ENCODE data around the gene HECA. TPM values are rescaled to one million over a fixed set of nuclear protein-coding genes. Genes with fewer than 3 reads are reported as not detected.

The HECA gene
- total and polyA plus RNA-seq, 10 of the 15 experiments (the other 5 are each of a cell fraction or from before 2014, with no cell fraction given) = 0.52 to 7.2 (median 2.7) TPM

DNA sequence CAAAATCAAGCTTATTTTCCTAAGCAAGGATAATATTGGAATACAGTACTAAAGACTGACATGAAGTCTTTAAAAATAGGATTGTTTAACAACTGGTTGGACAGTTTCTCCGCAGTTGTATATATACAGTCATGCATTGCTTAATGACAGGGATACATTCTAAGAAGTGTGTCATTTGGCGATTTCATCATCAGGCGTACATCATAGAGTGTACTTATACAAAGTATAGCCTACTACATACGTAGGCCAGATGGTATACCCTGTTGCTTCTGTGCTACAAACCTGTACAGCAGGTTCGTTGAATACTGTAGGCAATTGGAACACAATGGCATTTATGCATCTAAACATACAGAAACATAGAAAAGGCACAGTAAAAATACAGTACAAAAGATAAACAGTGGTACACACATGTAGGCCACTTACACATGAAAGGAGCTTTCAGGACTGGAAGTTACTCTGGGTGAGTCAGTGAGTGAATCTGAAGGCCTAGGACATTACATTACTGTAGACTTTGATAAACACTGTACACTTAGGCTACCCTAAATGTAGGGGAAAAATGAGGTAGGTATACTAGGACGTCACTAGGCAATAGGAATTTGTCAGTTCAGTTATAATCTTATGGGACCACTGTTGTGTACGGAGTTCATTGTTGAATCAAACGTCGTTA is 20.1 kb downstream of the HECA start:
- ATAC-seq (no peak), FAIRE-seq (no peak), DNase-seq (ENCODE audit: low read depth, low spot score) (no peak)
- H3K4me1 ChIP-seq (ENCODE audit: control insufficient read depth, insufficient read depth, low read length) = no peaks in the 10 kb centered on the region
- H3K9ac ChIP-seq (ENCODE audit: control insufficient read depth, insufficient read depth, low read length) = no peak overlapping the region
- no peak overlapping the region for H3K27ac ChIP-seq (ENCODE audit: control insufficient read depth, insufficient read depth)
- in situ Hi-C loops (cut with MboI) (no loop called here), intact Hi-C loops (cut with micrococcal nuclease; ENCODE audit: unreplicated experiment) (no loop called here)
- H4K20me1 ChIP-seq (ENCODE audit: control insufficient read depth, insufficient read depth) = no peaks in the 10 kb centered on the region
- no peak for TF ChIP-seq ETV6 (conservative IDR thresholded peaks at IDR 0.05 in 1 of 2, IDR thresholded peaks at IDR 0.05 in 1 of 2; ENCODE audit: borderline replicate concordance in 1 of 2, low read depth in 1 of 2)
- TF ChIP-seq, protein P1, sequence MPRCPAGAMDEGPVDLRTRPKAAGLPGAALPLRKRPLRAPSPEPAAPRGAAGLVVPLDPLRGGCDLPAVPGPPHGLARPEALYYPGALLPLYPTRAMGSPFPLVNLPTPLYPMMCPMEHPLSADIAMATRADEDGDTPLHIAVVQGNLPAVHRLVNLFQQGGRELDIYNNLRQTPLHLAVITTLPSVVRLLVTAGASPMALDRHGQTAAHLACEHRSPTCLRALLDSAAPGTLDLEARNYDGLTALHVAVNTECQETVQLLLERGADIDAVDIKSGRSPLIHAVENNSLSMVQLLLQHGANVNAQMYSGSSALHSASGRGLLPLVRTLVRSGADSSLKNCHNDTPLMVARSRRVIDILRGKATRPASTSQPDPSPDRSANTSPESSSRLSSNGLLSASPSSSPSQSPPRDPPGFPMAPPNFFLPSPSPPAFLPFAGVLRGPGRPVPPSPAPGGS (IDR thresholded peaks at IDR 0.05; ENCODE audit: borderline replicate concordance, insufficient read depth, low read depth, low read length, poor library complexity, severe bottlenecking) = no peak
- no peak for TF ChIP-seq SREBF2 (IDR thresholded peaks at IDR 0.05; ENCODE audit: low read length)
- TF ChIP-seq CBX5 (IDR thresholded peaks at IDR 0.05; ENCODE audit: low read depth) = no peak
- TF ChIP-seq CBFB (IDR thresholded peaks at IDR 0.05; ENCODE audit: low read depth) = no peak
- TF ChIP-seq CHD1 (IDR thresholded peaks at IDR 0.05; ENCODE audit: low read depth, low read length) = no peak
- TF ChIP-seq SRF (IDR thresholded peaks at IDR 0.05; ENCODE audit: low read depth in 2 of 2, low read length in 2 of 2) = no peak
- no peak for TF ChIP-seq RBBP5 (conservative IDR thresholded peaks at IDR 0.05)
- TF ChIP-seq SMAD5 (IDR thresholded peaks at IDR 0.05; ENCODE audit: low read depth) = no peak
- TF ChIP-seq ASH2L (IDR thresholded peaks at IDR 0.05; ENCODE audit: borderline replicate concordance, low read depth) = no peak
- TF ChIP-seq, protein P2, sequence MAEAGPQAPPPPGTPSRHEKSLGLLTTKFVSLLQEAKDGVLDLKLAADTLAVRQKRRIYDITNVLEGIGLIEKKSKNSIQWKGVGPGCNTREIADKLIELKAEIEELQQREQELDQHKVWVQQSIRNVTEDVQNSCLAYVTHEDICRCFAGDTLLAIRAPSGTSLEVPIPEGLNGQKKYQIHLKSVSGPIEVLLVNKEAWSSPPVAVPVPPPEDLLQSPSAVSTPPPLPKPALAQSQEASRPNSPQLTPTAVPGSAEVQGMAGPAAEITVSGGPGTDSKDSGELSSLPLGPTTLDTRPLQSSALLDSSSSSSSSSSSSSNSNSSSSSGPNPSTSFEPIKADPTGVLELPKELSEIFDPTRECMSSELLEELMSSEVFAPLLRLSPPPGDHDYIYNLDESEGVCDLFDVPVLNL (IDR thresholded peaks at IDR 0.05; ENCODE audit: low read depth, low read length) = no peak
- TF ChIP-seq MEF2B (IDR thresholded peaks at IDR 0.05; ENCODE audit: partially characterized antibody, poor library complexity, severe bottlenecking) = no peak
- TF ChIP-seq YBX1 (IDR thresholded peaks at IDR 0.05) = no peak
- no peak for TF ChIP-seq IRF4 (IDR thresholded peaks at IDR 0.05; ENCODE audit: low read depth, low read length)
- TF ChIP-seq YY1 (IDR thresholded peaks at IDR 0.05; ENCODE audit: low read depth, low read length) = no peak
- H3K36me3 ChIP-seq (ENCODE audit: control insufficient read depth in 2 of 2, insufficient read depth in 2 of 2, low read length in 1 of 2) = no peaks in the 10 kb centered on the region
- H3K4me2 ChIP-seq (ENCODE audit: control insufficient read depth, insufficient read depth) = no peak overlapping the region
- ChIA-PET SMC1A (ENCODE audit: uncharacterized antibody, unreplicated experiment) (interaction anchor here (1.6 kb wide), 1 partner anchor 45 kb away, joined by 3 read pairs; no protein-coding TSS in a partner anchor), RAD21 (ENCODE audit: unreplicated experiment) (interaction anchor here (1.5 kb wide), 1 partner anchor 18 kb away, joined by 3 read pairs; no protein-coding TSS in a partner anchor), POLR2A (no interaction called here), CTCF (no interaction called here)
- H3K27me3 ChIP-seq (replicated peaks in 1 of 2; ENCODE audit: control insufficient read depth in 2 of 2, insufficient read depth in 2 of 2, low read length in 1 of 2) = no peaks in the 10 kb centered on the region
- H2AFZ ChIP-seq (ENCODE audit: control insufficient read depth, low read depth, low read length) = no peak overlapping the region
- no peaks in the 10 kb centered on the region for H3K9me3 ChIP-seq (replicated peaks; ENCODE audit: control insufficient read depth, insufficient read depth, low read length)
- WGBS (ENCODE audit: insufficient coverage, insufficient replicate concordance, low lambda C conversion rate, missing lambda C conversion rate) = 81% methylated on average over 9 of the region's 9 CpGs
- no peak overlapping the region for H3K4me3 ChIP-seq
- H3K79me2 ChIP-seq (ENCODE audit: control insufficient read depth, insufficient read depth, low read length) = no peaks in the 10 kb centered on the region
- BruUV-seq (replicated peaks) = no TSS peak
